Hematopoietic multipotent progenitor cell treated with erythropoietin and hydrocortisone succinate and interleukin-3 and kit ligand, for 8 days (in vitro differentiated cells): ENCODE measurements around the gene ZNF496.
"Not testable (repeated sequence)": the region's sequence is repeated elsewhere in the genome, so short reads cannot be mapped to it uniquely, and the experiment has no call there.

Experiments
- DNase-seq: peaks from one replicate; pipeline ENCODE4 v3.0.0-alpha.2; 2015

ZNF496 gene

DNA sequence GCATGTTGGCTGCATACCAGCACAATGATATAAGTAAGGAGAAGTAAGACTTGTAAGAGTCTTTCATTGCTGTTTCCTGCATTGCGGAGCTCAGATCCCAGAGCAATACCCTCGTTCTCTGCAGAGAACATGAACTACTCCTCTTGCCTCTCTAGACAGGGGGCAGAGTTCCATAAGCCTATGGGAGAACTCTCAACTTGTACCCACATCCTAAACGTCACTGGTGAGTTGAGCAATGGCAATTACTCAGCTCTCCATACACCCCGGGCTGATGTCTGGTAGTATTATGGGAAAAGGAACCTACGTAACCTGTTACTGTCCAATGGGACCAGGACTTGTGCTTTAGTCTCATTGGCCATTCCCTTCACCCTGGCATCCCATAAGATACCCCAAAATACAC lies 27.3 kb upstream of the ZNF496 start:
- DNase-seq, result no peak

GRCh38 chr1:247357781-247358211 lies 26.1 kb upstream of the ZNF496 start:
- no peak for DNase-seq

DNA sequence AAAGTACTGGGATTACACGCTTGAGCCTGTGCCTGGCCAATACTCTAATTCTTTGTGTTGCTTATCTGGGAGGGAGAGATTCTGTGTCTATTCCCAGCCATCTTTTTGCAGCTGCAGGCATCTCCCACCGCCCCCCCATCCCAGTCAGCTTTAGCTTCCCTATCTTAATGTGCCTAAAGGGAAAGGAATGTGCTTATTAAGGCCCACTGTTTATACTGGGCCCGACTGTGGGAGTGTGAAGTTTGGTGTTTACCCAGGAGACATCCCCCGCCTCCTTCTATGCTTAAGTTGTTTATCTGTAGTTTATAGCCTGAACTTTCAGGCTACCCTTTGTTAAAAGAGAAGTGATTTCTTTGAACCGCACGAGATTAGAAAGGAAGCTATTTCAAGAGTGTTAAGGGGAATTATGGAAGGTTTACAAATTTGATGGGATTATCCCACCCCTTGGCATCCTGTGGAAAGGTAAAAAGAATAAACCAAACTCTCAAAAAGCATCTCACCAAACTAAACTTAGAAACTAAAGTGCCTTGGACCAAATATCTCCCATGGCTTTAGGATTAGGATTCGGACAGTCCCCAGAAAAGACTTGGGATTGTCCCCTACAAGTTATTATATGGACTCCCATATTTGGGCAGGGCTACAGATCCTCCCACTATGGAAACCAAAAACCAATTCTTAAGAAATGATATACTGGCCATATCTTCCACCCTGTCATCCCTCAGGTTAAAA lies 25.5 kb upstream of the ZNF496 start:
- no peak for DNase-seq

GRCh38 chr1:247355160-247355559 lies 23.5 kb upstream of the ZNF496 start:
- DNase-seq, result not testable (repeated sequence)

GRCh38 chr1:247352175-247352574 lies 20.5 kb upstream of the ZNF496 start:
- peak; percentile 59 for DNase-seq

GRCh38 chr1:247350587-247350986 lies 18.9 kb upstream of the ZNF496 start:
- no peak for DNase-seq

DNA sequence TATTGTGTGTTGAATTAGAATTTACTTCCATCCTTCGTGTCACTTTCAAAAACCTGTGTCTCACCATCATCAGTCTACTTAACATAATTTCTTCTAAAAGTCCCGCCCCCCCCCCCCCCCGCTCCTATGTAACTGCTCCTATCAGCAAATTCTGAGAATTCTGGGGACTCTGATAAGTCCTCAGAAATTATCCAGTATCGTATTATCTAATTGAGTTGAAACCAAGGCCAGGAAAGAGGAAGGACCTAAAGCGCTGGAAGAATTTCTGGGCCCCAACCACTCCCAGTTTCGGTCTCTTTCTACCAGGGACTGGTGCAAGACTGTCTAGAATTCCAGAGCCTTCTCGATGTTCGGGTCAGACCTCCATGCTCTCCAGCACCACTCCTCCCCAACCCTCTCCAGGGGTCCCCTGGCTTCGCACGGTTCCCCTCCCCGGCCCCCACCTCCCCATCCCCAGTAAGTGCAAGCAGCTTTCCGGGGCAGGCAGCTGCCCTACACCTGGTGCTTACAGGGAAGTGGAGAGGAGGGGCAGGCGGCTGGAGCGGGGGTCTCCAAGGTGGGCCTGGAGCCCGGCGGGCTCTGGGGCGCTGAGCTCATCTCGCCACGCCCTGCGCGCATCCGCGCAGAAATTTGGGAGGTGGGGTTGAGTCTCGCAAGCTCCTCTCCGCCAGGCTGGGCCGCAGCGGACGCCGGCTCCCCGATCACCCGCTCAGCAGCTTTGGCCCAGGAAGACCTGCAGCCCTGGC lies 16.0 kb upstream of the ZNF496 start:
- peak; percentile 84 for DNase-seq

GRCh38 chr1:247345881-247346280 lies 14.2 kb upstream of the ZNF496 start:
- no peak for DNase-seq

DNA sequence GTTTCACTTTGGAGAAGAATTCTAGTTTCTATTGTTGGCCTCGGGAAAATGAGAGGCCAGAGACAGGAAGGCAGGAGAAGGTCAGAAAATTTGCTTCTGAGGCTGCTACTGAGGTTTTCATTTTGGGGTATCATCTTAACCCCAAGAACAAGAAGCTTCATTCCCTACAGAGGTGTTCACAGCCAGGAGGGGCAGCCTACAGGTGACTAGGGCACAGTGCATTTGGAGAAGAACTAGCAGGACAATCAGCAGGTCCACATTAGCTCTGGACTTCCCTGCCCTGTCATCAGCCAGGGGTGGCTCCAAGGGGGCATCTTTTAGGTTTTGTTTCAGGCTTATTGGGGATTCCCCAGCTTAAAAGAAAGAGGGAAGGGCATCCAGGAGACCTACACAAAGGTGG lies 12.1 kb upstream of the ZNF496 start:
- no peak for DNase-seq

DNA sequence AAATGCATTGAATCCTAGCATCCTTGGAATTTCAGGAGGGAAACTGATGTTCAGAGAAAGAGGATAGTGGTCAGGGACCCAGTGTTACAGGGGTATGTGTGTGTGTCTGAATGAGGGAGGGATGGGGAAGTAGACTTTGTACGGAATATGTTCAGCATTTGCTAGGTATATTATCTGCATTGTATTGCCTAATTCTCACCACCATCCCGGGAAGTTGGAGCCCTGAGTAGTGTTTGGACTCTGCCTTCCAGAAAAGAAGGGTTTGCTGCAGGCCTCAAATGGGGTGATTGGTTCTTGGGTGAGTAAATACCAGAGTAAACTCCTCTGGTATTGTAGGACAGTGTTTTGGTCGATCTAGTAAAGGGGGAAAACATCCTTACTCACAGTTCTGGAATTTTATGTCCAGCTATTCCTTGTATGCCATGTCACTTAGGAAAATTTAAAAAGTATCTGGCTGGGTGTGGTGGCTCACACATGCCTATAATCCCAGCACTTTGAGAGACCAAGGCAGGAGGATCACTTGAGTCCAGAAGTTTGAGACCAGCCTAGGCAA lies 7.1 kb upstream of the ZNF496 start:
- DNase-seq, result no peak

- DNase-seq, result no peak
These were observed 6.3 kb upstream of the ZNF496 start for GRCh38 chr1:247337961-247338360.

DNA sequence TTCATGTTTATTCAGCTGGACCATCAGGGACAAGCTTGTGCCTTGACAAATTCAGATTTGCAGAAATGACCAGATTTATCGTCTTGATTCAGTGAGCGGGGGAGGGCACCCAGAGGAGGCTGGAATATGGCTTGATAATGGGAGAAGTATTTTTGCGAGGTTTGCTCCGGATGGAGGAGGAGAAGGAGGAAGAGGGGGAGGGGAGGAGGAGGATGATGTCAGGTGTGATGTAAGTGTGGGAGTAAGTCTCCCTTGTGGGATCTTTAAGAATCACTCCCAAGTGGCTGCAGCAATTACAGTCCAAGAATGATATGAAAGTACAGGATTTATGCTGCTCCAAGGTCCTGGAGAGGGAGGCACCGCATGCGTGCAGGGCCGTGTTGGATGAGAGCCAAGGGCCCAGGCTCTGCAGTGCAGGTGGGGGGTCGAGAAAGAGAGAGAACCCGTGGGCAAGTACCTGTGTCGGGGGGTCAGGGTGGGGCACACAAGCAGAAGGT lies 5.6 kb upstream of the ZNF496 start:
- DNase-seq, result no peak

DNA sequence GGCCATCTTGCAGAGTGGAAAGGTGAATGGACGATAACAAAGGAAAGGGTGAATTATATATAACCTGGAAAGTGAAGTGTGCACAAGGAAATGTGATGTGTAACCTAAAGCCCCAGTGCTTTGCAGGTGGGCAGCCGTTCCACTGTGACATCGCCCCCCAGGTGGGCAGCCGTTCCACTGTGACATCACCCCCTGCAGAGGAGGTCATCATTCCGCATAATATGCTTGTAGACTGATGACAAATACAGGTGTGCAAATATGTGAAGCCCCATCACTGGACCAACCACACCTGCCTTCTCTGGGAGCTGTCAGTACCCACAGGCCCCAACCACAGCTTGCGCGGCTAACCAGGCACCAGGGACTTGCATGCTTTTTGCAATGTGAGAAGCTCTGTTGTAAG lies 4.7 kb upstream of the ZNF496 start:
- no peak for DNase-seq

- DNase-seq, result no peak
These were observed 4.2 kb upstream of the ZNF496 start for GRCh38 chr1:247335882-247336281.

DNA sequence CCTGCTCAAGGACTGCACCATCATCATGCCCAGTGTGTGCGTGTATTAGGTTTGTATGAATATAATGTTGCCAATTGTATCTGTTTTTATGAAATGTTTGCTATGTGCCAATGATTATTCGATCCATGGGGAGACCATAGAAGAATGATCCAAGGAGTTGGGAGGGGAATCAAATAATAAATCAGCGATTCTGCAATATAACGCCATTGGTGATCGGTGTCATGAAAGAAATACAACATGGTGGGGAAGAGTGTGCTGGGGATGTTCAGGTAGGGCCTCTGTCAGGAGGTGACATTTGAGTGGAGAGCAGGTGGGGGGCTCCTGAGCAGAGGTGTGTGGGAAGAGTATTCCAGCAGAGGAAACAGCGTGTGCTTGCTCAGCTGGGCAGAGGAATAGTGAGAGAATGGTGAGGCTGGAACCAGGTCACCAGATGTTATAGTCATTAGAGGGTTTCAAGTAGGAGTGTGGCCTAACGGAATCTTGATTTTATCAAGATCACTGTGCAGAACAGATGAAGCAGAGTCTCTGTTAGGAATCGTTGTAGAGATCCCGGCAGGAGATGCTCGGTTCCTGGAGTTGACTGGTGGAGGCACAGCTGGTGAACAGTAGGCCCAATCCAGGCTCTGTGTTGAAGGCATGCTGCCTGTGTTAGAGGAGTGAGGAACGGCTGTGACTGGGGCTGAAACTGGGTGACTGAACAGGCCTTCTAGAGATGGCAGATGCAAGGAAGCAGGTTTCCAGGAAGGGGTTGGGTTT lies 2.9 kb upstream of the ZNF496 start:
- no peak for DNase-seq

DNA sequence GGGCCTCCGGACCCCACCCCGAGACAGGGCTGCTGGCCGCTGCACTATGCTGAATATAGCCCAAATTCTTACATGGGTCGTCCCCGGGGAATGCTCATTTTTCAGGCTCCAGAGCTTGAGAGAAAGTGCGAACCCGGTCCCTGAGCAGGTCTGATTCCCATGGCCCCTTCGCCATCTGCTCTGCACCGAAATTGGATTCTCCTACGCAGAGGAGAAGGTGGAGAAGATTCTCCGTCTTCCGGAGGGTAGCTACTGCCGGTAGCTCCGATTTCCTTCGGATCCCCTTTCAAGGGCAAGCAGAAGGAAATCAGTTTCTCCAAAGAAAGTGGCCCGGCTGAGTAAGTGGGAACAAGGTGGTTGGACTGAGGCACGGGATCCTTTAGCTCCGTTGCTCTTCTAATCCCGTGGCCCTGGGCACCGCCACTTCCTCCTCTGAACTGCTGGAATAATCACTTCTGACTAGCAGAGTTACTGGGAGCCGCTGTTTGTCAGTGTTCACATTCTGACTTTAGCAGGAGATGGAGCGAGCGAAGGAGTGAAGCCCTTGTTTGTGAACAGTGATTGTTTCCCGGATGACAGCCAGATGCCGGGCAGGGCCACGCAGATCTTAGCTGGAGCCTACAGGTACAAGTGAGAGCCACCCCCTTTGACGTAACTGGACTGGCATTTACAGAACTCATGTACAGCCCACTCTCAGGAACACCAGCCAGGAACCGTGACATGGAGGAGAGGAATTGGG lies 1.1 kb upstream of the ZNF496 start:
- DNase-seq, result peak; percentile 27

GRCh38 chr1:247332215-247332622 lies 552 bp upstream of the ZNF496 start:
- peak; percentile 42 for DNase-seq

GRCh38 chr1:247331172-247331524 lies 519 bp downstream of the ZNF496 start:
- DNase-seq, result peak; percentile 80

GRCh38 chr1:247330548-247331171 lies 1.0 kb downstream of the ZNF496 start:
- no peak for DNase-seq

DNA sequence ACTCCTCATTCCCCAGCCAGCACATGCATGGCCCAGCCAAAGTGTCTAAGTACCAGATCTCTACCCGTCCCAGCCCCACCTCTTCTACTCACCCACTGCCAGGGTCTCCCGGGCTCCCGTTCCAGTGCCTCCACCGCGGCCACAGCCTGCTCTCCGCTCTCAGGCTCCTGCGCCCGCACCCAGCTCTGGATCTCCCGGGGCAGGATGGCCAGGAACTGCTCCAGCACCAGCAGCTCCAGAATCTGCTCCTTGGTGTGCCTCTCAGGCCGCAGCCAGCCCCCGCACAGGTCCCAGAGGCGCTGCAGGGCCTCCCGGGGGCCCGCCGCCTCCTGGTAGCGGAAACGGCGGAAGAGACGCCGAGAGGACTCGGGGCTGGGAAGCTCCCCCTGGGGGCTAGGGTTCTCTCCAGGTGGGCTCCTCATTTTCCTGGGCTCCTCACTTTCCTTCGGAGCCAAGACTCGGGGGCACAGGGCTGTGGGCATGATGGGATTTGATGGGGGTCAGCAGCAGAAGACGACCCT lies 2.5 kb downstream of the ZNF496 start:
- no peak for DNase-seq

GRCh38 chr1:247328311-247328710 lies 3.4 kb downstream of the ZNF496 start:
- DNase-seq, result no peak
